Glomerular endothelial cell (primary cell): Measurements from ENCODE around the gene HIVEP3. TPM values are rescaled to one million over a fixed set of nuclear protein-coding genes. Genes with fewer than 3 reads are reported as not detected.

ENCODE experiments used
- DNase-seq: peaks from one replicate; pipeline ENCODE4 v3.0.0-alpha.2; 2011; ENCODE audit warnings: low read depth, low spot score; ENCODE audit errors: extremely low read depth
- total RNA-seq: library from RNA; depleted of rRNA; stranded (reverse); fragments of >200 nt; gene quantifications from 2 replicates; pipeline ENCODE4 v1.2.3, GENCODE V29; 2015

HIVEP3 gene
- total RNA-seq, 1 donor from 2014 or later: 7.6 TPM

DNA sequence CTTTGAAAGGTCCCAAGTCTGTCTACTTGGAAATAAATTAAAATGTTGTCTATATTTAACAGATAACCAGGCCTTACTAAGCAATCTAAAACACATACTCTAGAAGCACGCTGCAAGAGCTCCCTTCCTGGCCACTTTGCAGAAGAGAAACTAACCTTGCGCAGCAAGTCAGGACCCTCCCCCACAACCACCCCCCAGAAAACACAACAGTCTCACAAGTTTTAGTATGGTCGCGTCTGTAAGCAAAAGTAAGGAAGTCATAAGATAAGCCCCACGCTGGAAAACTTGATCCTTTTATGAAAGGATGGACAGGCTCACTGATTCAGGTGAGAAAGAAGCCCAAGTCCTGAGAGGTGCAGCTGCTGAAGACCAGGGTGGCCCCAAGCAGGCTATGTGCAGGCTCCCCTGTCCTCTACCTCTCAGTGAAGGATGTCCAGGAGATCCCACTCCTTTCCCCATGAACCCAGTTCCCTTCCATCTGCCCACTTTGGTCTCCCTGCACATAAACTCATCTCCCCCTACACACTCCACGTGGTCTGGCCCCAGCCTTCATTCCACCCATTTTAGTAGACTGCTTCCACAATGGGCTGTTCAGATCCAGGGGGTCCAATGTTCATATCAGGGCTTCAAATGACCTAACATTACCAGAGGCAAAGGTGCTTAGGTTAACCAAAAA is 23.8 kb downstream of the HIVEP3 start:
- no peak for DNase-seq

- no peak for DNase-seq
Measured at GRCh38 chr1:41894101-41894807, 24.5 kb downstream of the HIVEP3 start.

DNA sequence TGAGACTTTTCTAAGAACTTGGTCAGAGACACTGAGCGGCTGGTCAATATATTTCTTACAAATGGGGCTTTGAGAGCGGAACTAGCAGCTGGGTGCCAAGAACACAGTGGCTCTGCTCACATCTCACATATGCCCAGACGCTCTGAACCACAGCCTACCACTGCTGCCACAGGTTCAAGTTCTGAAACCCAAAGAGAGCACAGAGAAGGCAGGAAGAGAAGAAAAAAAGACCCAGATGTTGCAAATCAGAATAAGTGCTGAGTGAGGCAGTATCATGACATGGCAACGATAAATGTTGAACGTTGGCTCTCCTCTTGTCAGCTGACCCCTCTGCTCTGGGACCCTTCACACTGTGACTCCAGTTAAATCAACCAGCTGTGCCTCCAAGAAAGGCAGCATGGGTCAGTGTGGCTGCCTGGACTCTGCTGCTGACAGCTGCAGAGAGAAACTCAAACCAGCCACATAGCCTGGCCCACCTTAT is 26.4 kb downstream of the HIVEP3 start:
- no peak for DNase-seq

- no peak for DNase-seq
Measured at GRCh38 chr1:41891199-41891896, 27.4 kb downstream of the HIVEP3 start.

- DNase-seq: no peak
Measured at GRCh38 chr1:41890825-41891198, 27.9 kb downstream of the HIVEP3 start.

DNA sequence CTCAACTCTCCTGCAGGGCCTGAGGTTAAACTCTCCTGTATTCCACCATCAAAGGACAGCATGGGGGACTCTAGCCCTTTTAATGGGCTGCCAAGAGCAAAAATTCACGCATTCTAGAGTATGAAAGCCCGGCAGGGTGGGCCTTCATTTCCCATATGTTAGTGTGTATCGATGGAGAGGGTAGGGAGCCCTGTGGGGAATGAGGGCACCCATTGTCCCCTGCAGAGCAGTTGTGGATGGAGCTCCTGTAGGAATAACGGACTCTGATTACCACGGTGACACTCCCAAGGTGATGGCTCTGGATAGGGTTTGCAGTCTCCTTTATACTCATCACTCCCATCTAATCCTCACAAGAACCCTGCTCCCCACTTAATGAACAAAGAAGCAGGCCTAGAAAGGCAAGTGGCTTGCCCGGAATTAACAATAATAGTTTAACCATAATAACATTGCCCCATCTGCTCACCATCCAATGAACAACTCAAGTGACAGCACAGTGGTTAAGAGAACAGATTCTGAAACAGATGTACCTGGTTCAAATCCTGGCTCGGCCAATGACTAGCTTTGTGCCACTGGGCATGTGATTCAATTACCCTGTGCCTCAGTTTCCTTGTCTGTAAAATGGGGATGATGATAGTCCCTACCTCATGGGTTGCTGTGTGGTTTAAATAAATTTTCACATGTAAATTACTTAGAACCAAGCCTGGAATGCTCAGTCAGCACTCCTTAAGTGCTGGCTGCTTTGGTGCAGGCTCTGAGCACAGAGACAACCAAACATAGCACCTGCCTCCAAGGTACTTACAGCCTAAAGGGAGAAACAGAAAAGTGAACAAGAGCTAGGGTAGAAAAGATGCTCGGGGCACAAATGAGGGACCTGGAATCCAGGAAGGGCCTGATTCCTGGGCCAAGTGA is 29.0 kb downstream of the HIVEP3 start:
- no peak for DNase-seq

DNA sequence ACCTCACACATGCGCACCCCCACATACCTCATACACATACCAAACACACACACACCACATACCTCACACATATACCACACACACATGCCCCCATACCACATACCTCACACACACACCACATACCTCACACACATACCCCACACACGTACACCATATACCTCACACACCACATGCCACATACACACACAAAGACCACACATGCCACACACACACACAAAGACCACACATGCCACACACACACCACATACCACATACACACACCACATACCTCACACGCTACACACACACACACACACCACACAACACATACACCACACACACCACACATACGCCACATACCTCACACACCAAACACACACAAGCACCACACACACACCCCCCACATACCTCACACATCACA is 30.0 kb downstream of the HIVEP3 start:
- no peak for DNase-seq

DNA sequence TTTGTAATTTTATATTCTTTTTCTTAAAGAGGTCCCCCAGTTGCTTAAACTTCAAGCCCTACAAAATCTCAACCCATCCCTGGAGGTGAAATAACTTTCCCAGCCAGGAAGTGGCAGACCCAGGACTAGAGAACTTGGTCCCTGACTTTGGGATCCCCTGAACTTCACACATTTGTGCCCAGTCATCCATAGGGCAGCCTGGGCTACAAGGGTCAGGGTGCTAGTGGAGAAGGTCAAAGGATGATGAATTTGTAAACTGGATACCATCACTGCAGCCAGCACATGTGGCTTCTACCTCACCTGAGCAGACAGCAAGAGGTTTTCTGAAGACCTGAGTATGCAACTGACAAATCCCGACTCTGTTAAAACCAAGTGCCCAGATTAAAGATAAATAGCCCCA is 31.4 kb downstream of the HIVEP3 start:
- no peak for DNase-seq

- no peak for DNase-seq
Measured at GRCh38 chr1:41884256-41885230, 34.2 kb downstream of the HIVEP3 start.

DNA sequence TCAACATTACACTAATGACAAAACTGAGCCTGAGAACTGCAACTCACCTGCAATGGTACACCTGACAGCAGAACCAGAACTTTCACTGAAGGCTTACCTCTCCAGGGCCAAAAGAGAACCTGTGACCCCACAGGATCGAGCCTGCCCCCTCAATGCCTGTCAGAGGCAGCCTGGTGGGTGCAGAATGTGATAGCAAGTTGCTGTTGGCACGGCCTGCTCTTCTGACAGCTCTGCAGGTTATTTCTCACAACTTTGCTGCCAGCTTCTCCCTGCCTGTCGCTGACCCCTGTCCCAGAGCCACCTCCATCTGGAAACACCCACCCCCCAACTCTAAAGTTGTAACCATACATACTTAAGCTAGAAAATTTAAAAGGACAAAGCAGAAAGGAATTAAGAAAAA is 35.2 kb downstream of the HIVEP3 start:
- no peak for DNase-seq

DNA sequence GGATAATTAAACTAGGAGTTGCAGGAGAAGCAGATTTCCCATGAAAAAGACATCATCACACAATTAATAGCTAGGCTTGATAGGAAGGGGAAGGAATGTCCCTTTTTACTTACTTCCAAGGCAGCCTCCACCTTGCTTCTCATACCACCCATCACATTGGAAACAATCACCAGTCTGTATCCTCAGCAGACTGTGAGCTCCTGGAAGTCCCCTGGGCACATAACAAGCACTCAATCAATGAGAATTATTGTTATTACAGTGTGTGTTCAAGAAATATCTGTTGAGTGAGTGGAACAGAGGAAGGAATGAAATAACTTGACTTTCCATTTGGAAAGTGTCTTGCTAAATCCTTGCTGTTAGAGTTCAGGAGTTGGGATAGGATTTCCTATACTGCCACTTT is 36.2 kb downstream of the HIVEP3 start:
- DNase-seq: no peak

- DNase-seq: no peak
Measured at GRCh38 chr1:41882068-41882477, 36.6 kb downstream of the HIVEP3 start.

GRCh38 chr1:41880950-41881885 is 37.5 kb downstream of the HIVEP3 start:
- DNase-seq: no peak

DNA sequence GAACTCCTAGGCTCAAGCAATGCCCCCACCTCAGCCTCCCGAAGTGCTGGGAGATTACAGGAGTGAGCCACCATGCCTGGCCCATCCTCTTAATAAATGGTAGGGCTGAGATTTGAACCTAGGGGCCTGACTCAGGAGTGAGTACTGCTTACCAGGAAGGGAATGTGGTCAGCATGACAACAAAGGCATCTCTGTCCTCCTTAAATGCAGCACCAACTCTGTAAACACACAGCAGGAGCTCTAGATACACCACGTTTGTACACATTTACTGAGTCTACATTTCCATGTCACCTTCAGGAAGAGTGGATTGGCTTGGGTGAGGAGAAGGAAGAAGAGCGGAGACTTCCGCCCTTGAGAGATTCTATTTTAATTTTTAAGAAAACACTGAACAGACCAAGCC is 38.5 kb downstream of the HIVEP3 start:
- no peak for DNase-seq

- no peak for DNase-seq
Measured at GRCh38 chr1:41879617-41880016, 39.1 kb downstream of the HIVEP3 start.

DNA sequence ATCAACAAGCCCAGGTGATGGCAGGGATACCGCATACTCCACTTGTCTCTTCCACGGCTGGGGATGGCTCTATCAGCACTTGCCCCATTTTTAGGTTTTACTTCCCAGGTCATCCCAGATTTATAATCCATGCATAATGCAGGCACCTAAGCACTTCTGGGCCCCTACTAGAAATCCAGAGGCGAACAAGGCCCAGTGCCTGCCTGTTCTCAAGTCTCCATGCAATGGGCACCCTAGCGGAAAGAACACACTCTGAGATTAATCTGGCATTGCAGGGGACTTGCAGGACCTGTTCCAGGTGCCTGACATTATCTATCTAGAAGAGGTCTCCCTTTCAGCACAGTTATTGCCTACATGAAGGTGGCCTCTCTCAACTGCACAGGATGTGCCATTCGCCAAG is 39.8 kb downstream of the HIVEP3 start:
- no peak for DNase-seq

DNA sequence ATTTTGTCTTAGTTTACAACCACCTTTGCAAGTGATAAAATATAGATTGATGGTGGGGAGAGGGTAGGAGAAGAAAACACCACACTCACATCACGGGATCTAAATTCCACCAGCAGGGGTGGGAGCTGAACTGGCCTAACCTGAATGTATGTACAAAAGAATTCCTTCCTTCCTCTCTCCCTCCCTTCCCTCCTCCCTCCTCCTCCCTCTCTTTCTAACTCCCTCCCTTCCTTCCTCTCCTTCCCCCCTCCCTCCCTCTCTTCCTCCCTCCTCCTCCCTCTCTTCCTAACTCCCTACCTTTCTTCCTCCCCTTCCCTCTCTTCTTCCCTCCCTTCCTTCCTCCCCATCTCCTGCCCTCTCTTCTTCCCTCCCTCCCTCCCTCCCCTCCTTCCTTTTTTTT is 40.2 kb downstream of the HIVEP3 start:
- no peak for DNase-seq

DNA sequence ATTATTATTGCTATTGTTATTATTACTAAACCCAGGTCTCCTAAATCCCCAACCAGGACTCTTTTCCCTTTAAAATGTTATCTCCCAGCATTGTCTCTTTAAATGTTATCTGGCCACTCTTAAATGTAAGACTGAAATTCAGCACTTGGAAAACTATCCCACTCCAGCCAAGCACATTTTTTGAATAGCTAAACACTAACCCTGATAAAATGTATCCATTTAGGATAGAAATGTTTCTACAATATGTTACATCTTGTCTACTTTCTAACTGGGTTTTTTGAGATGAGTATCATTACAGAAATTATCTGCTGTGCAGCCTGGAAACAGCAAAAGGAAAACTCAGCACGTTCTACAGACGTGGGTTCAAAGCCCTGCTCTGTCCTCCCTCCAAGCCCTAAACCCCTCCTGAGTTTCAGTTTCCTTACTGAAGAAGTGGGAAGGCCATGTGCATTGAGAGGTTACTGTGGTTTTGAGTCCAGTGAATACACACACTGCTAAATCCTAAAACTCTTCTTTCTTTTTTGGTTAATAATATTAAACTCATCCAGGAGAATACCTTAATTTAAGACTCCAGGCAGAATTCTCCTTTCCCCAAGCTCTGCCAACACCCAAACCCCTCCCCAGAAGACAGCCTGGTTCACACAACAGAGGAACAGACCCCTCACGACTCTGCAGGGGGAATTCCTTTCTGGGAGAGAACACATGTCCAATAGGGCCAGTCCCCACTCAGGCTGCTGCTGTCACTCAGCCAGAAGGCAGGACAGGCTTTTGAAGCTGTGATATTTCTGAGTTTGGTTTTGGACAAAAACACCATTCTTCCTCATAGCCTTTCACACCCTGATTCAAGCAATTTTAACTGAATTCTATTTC is 41.9 kb downstream of the HIVEP3 start:
- no peak for DNase-seq
